Gastrocnemius medialis (tissue), 4 donors: ENCODE results near the gene STPG1. TPM values are rescaled to one million over a fixed set of nuclear protein-coding genes. Genes with fewer than 3 reads are reported as not detected.

Experiments used
- ATAC-seq, 2 donors: fragments of 150-250 bp; one replicate each; pipeline ENCODE4 v1.9.1; 2016
- DNase-seq, 2 donors: peaks; one replicate each; pipeline ENCODE4 v3.0.0-alpha.2; 2019
- H3K27ac ChIP-seq, 4 donors: fragments of 200-600 bp; sonication (generic); 1 replicate in 1 of 4; 2 replicates in 3 of 4; pipeline ENCODE4 v1.5.1; 2016 to 2018; ENCODE audit warnings: mild to moderate bottlenecking in 2 of 4, moderate library complexity in 1 of 4
- H3K27me3 ChIP-seq, 3 donors: fragments of 200-600 bp; sonication (generic) in 2 of 3; 1 replicate in 1 of 3; 2 replicates in 2 of 3; pipeline versions ENCODE4 v1.5.1 to v1.6.0; 2016 to 2019; ENCODE audit warnings: mild to moderate bottlenecking in 1 of 3, moderate library complexity in 1 of 3
- H3K36me3 ChIP-seq, 2 donors: fragments of 200-600 bp; sonication (generic) in 1 of 2; one replicate each; pipeline ENCODE4 v1.5.1; 2017 to 2018
- H3K4me1 ChIP-seq, 2 donors: fragments of 200-600 bp; sonication (generic) in 1 of 2; one replicate each; pipeline ENCODE4 v1.5.1; 2016 to 2017; ENCODE audit warnings: mild to moderate bottlenecking in 2 of 2
- H3K4me3 ChIP-seq, 4 donors: fragments of 200-600 bp; sonication (generic) in 3 of 4; 1 replicate in 1 of 4; 2 replicates in 3 of 4; pipeline ENCODE4 v1.5.1; 2016 to 2019; ENCODE audit warnings: mild to moderate bottlenecking in 2 of 4
- H3K9me3 ChIP-seq, 3 donors: fragments of 200-600 bp; sonication (generic) in 2 of 3; 1 replicate in 1 of 3; 2 replicates in 2 of 3; pipeline ENCODE4 v1.5.1; 2016 to 2019
- POLR2A ChIP-seq, 2 donors: fragments of 450-650 bp; IDR thresholded peaks; one replicate each; pipeline ENCODE4 v1.6.1; 2017; ENCODE audit warnings: antibody characterized with exemption in 2 of 2, mild to moderate bottlenecking in 2 of 2, moderate library complexity in 2 of 2
- in situ Hi-C, 4 donors: fragments of 200-750 bp; cut with MboI; loops; one replicate each; pipeline versions ENCODE4 v1.15.0 to v1.8.0; 2017; ENCODE audit warnings: low sequenced_read_pairs in 4 of 4
- intact Hi-C: fragments of 100-400 bp; cut with DNase I; formaldehyde crosslinking; loops from one replicate; pipeline ENCODE4 v1.15.1; 2023; ENCODE audit warnings: low total_unique reads
- total RNA-seq, 4 donors: library from RNA; depleted of rRNA; stranded (reverse); fragments of >200 nt; gene quantifications; one replicate each; pipeline versions ENCODE4 v1.1.0 to v1.2.3, GENCODE V29; 2016
- TF ChIP-seq, protein P1 (sequence below), 5 experiments: fragments of 450-650 bp in 3 of 5; fragments of 200-600 bp in 2 of 5; sonication (generic) in 2 of 5; IDR thresholded peaks in 4 of 5; conservative IDR thresholded peaks in 1 of 5; 1 replicate in 4 of 5; 2 replicates in 1 of 5; pipeline ENCODE4 v1.5.1; 2016 to 2019; ENCODE audit warnings: antibody characterized with exemption in 5 of 5, mild to moderate bottlenecking in 3 of 5, moderate library complexity in 3 of 5

The STPG1 gene
- total RNA-seq, 4 donors from 2014 or later: 0.39 to 2.1 (median 0.52) TPM

- Histone ChIP-seq H3K9me3 (no peaks in the 10 kb centered on the region), H3K27ac (peak overlapping the region; percentile 45 to 66 (median 56)), H3K36me3 (no peaks in the 10 kb centered on the region), H3K4me1 (peaks cover 3 to 5% of the 10 kb centered on the region in 2 donors), H3K4me3 (no peak overlapping the region), H3K27me3 (no peaks in the 10 kb centered on the region)
- DNase-seq (peak; percentile 70 to 85), ATAC-seq (peak; percentile 94)
- TF ChIP-seq, protein P1, sequence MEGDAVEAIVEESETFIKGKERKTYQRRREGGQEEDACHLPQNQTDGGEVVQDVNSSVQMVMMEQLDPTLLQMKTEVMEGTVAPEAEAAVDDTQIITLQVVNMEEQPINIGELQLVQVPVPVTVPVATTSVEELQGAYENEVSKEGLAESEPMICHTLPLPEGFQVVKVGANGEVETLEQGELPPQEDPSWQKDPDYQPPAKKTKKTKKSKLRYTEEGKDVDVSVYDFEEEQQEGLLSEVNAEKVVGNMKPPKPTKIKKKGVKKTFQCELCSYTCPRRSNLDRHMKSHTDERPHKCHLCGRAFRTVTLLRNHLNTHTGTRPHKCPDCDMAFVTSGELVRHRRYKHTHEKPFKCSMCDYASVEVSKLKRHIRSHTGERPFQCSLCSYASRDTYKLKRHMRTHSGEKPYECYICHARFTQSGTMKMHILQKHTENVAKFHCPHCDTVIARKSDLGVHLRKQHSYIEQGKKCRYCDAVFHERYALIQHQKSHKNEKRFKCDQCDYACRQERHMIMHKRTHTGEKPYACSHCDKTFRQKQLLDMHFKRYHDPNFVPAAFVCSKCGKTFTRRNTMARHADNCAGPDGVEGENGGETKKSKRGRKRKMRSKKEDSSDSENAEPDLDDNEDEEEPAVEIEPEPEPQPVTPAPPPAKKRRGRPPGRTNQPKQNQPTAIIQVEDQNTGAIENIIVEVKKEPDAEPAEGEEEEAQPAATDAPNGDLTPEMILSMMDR (IDR thresholded peaks at IDR 0.05 in 4 of 5, conservative IDR thresholded peaks at IDR 0.05 in 1 of 5): no peak
- TF ChIP-seq POLR2A (IDR thresholded peaks at IDR 0.05): no peak
- intact Hi-C loops (no loop called here), in situ Hi-C loops (no loop called here)
Measured at GRCh38 chr1:24369199-24369598, 44.4 kb downstream of the STPG1 start.

- Histone ChIP-seq H3K27me3 (no peaks in the 10 kb centered on the region), H3K36me3 (no peaks in the 10 kb centered on the region), H3K9me3 (no peaks in the 10 kb centered on the region), H3K27ac (no peak overlapping the region), H3K4me3 (no peak overlapping the region), H3K4me1 (peaks cover 3 to 9% of the 10 kb centered on the region in 2 donors)
- in situ Hi-C loops: no loop called here
- DNase-seq (no peak), ATAC-seq (no peak)
- TF ChIP-seq, protein P1 (IDR thresholded peaks at IDR 0.05 in 4 of 5, conservative IDR thresholded peaks at IDR 0.05 in 1 of 5): no peak
- TF ChIP-seq POLR2A (IDR thresholded peaks at IDR 0.05): no peak
- intact Hi-C loops: no loop called here
Measured at GRCh38 chr1:24366707-24367106, 46.9 kb downstream of the STPG1 start.

DNA sequence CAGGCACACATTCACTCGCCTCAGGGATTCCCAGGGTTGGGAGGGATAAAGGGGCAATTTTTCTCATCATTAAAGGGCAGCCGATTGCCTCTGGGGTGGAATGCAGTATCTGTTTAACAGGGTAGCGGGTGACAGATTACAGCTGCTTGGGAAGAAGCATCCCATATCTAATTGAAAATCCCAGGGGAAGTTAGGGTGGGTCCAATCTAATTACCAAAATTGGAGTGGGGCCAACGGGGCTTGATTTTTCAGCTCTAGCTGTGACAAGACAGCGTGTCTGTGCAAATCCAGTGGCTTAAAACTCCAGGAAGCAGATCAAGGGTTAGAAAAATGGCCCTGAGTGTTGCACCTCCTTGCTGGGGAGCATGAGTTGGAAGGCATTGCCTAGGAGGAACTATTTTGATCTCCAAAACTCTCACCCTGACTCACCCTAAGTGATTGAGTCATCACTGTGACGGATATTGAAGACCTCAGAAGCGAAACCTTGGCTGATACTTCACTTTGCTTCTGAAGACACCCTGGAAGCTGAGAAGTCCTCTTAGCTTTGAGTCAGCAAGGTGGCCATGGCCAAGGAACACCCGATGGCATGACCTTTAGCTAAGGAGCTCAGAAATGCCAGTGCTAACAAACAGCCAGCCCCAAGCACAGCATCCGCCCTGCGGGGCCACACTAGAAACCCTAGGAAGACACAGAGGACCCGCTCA, 48.5 kb downstream of the STPG1 start:
- TF ChIP-seq, protein P1 (IDR thresholded peaks at IDR 0.05 in 4 of 5, conservative IDR thresholded peaks at IDR 0.05 in 1 of 5): no peak
- no peak for TF ChIP-seq POLR2A (IDR thresholded peaks at IDR 0.05)
- ATAC-seq: peak; percentile 71 to 79
- DNase-seq: peak; percentile 34 to 64
- H3K9me3 ChIP-seq: no peaks in the 10 kb centered on the region
- H3K27ac ChIP-seq: peak overlapping the region in 1 of 4 donors; percentile 27
- H3K27me3 ChIP-seq: no peaks in the 10 kb centered on the region
- H3K4me3 ChIP-seq: no peak overlapping the region
- in situ Hi-C loops (no loop called here), intact Hi-C loops (no loop called here)
- peaks cover 3 to 9% of the 10 kb centered on the region in 2 donors for H3K4me1 ChIP-seq
- H3K36me3 ChIP-seq: no peaks in the 10 kb centered on the region

- Histone ChIP-seq H3K27me3 (no peaks in the 10 kb centered on the region), H3K9me3 (no peaks in the 10 kb centered on the region), H3K27ac (peak overlapping the region in 1 of 4 donors; percentile 27), H3K4me1 (peaks cover 3 to 8% of the 10 kb centered on the region in 2 donors), H3K36me3 (no peaks in the 10 kb centered on the region), H3K4me3 (no peak overlapping the region)
- intact Hi-C loops: no loop called here
- no peak for ATAC-seq
- TF ChIP-seq, protein P1 (IDR thresholded peaks at IDR 0.05 in 4 of 5, conservative IDR thresholded peaks at IDR 0.05 in 1 of 5): no peak
- TF ChIP-seq POLR2A (IDR thresholded peaks at IDR 0.05): no peak
- in situ Hi-C loops: no loop called here
- DNase-seq: no peak
Measured at GRCh38 chr1:24364605-24364974, 49.0 kb downstream of the STPG1 start.
